ENCODE data around the gene NSF. TPM values are rescaled to one million over a fixed set of nuclear protein-coding genes. Genes with fewer than 3 reads are reported as not detected.

Gene NSF
- total and polyA plus RNA-seq, 2 donors (not counting 3 experiments of a cell fraction or from before 2014, with no cell fraction given), result 18.5 to 43.7 TPM

GRCh38 chr17:46785696-46786095 is 195.2 kb downstream of the NSF start:
- H3K4me3 ChIP-seq (replicated peaks in 1 of 3; ENCODE audit: insufficient read depth in 1 of 3, low read depth in 1 of 3, low read length in 3 of 3), result no peak overlapping the region

More at GRCh38 chr17:46785696-46786095, 195.2 kb downstream of the NSF start:
- BruUV-seq (replicated peaks), result no TSS peak
- no peaks in the 10 kb centered on the region for H4K20me1 ChIP-seq (replicated peaks; ENCODE audit: control insufficient read depth, extremely low read depth, insufficient read depth, low read length)
- TF ChIP-seq MAX (IDR thresholded peaks at IDR 0.05; ENCODE audit: insufficient read depth, insufficient read length) (no peak), POLR2AphosphoS5 (IDR thresholded peaks at IDR 0.05; ENCODE audit: insufficient read depth, low read depth, low read length) (no peak), CTCF (IDR thresholded peaks at IDR 0.05; ENCODE audit: extremely low read depth in 1 of 2, insufficient read depth in 1 of 2, low read depth in 1 of 2, low read length in 2 of 2) (no peak), MYC (IDR thresholded peaks at IDR 0.05; ENCODE audit: low read depth, low read length) (no peak), GATA2 (IDR thresholded peaks at IDR 0.05; ENCODE audit: insufficient read depth, insufficient read length, low read depth, low read length) (no peak), POLR2A (IDR thresholded peaks at IDR 0.05; ENCODE audit: low read depth, low read length) (no peak), JUN (IDR thresholded peaks at IDR 0.05; ENCODE audit: borderline replicate concordance, insufficient read depth, insufficient read length, low read depth) (no peak), EZH2 (IDR thresholded peaks at IDR 0.05; ENCODE audit: borderline replicate concordance, low read depth, low read length, severe bottlenecking) (no peak), FOS (IDR thresholded peaks at IDR 0.05; ENCODE audit: borderline replicate concordance, insufficient read depth, low read length) (no peak)
- H3K9ac ChIP-seq (replicated peaks; ENCODE audit: extremely low read depth, insufficient read depth, low read length), result no peak overlapping the region
- dilution Hi-C loops (cut with MboI; ENCODE audit: extremely low pct_ligation_motif_present, low sequenced_read_pairs) (no loop called here), intact Hi-C loops (cut with micrococcal nuclease) (loop anchor here (10.0 kb wide), 1 partner anchor 49 kb away; no protein-coding TSS in a partner anchor)
- H3K9me3 ChIP-seq (replicated peaks; ENCODE audit: control insufficient read depth, insufficient read depth, low read length), result no peaks in the 10 kb centered on the region
- H2AFZ ChIP-seq (ENCODE audit: low read depth, low read length), result no peak overlapping the region
- H3K4me2 ChIP-seq (ENCODE audit: insufficient read depth, low read length), result no peak overlapping the region
- H3K27ac ChIP-seq (ENCODE audit: insufficient read depth, low read depth, low read length), result no peak overlapping the region
- no peaks in the 10 kb centered on the region for H3K79me2 ChIP-seq (ENCODE audit: control insufficient read depth, insufficient read depth, low read length)
- H3K9me1 ChIP-seq (replicated peaks; ENCODE audit: control insufficient read depth, extremely low read depth, insufficient read depth, low read length), result no peaks in the 10 kb centered on the region
- CTCF ChIA-PET, result interaction anchor here (1.3 to 1.7 kb wide), 2 partner anchors 9 to 50 kb away, joined by 3 to 5 read pairs; no protein-coding TSS in a partner anchor
- H3K4me1 ChIP-seq (ENCODE audit: control insufficient read depth, extremely low read depth, insufficient read depth, low read length), result no peaks in the 10 kb centered on the region
- peaks cover 0 to 3% of the 10 kb centered on the region in 2 experiments for H3K27me3 ChIP-seq (ENCODE audit: control insufficient read depth in 2 of 2, insufficient read depth in 2 of 2, low read length in 2 of 2)
- POLR2A ChIA-PET, result no interaction called here
- DNase-seq (ENCODE audit: low read depth, low spot score), result no peak
- no peaks in the 10 kb centered on the region for H3K36me3 ChIP-seq (ENCODE audit: control insufficient read depth in 2 of 2, extremely low read depth in 1 of 2, insufficient read depth in 2 of 2, low read length in 2 of 2)
- FAIRE-seq, result no peak
